K562 (cell line): ENCODE measurements around the gene LDB2. TPM values are rescaled to one million over a fixed set of nuclear protein-coding genes. Genes with fewer than 3 reads are reported as not detected.

Experiments used
- ATAC-seq: fragments of 200-7000 bp; cut with Tn5 transposase; 3 replicates; pipeline ENCODE4 v1.9.1; 2020; ENCODE audit warnings: moderate library complexity
- BruUV-seq: library from RNA; stranded (reverse); fragments of 400-500 nt; replicated peaks from 2 replicates; lab custom pipeline; 2021; lab: Mats Ljungman, UMichigan
- CTCF ChIA-PET: fragments of 300-600 bp; formaldehyde crosslinking; extraction: SDS; loops from one replicate; lab custom pipeline; 2021; ENCODE audit warnings: low intra/inter-chr PET ratio; lab: Yijun Ruan, JAX
- POLR2A ChIA-PET: fragments of 300-600, 350-650 bp; sonication (Branson Sonifier 250); formaldehyde crosslinking; extraction: SDS; loops from one replicate; lab custom pipeline; 2021; ENCODE audit warnings: antibody characterized with exemption, inconsistent platforms; lab: Yijun Ruan, JAX
- DNase-seq, 4 experiments: peaks; one replicate each; pipeline versions ENCODE4 v3.0.0 to v3.0.0-alpha.2; 2011 to 2018; ENCODE audit warnings: low spot score in 3 of 4, mixed read lengths in 3 of 4; ENCODE audit errors: extremely low read depth in 1 of 4
- FAIRE-seq: peaks from 2 replicates; lab custom pipeline; 2011; peaks lifted over from hg19 to GRCh38; lab: Jason Lieb, UNC
- H2AFZ ChIP-seq: 2 replicates; pipeline ENCODE4 v1.6.0; 2011; ENCODE audit warnings: low read depth, low read length, control low read depth, inconsistent platforms
- H3K27ac ChIP-seq: fragments of 200-600 bp; 3 replicates; pipeline ENCODE4 v1.8.0; 2011; ENCODE audit warnings: low read depth, mild to moderate bottlenecking, control low read depth, inconsistent platforms, low read length, moderate library complexity, mixed read lengths; ENCODE audit errors: extremely low read depth
- H3K27me3 ChIP-seq, 2 experiments: fragments of 300-600 bp in 1 of 2; 2 replicates in 1 of 2; 3 replicates in 1 of 2; pipeline versions ENCODE4 v1.6.0 to v1.8.0; 2011; ENCODE audit warnings: inconsistent platforms in 2 of 2, low read length in 2 of 2, mild to moderate bottlenecking in 1 of 2, mixed read lengths in 1 of 2, moderate library complexity in 1 of 2; ENCODE audit not compliant: control insufficient read depth in 2 of 2, insufficient read depth in 2 of 2
- H3K36me3 ChIP-seq: fragments of 300-600 bp; 3 replicates; pipeline ENCODE4 v1.8.0; 2011; ENCODE audit warnings: mild to moderate bottlenecking, low read length, inconsistent platforms; ENCODE audit not compliant: control insufficient read depth, insufficient read depth
- H3K4me1 ChIP-seq, 2 experiments: fragments of 200-600 bp in 1 of 2; replicated peaks in 1 of 2; 2 replicates in 1 of 2; 3 replicates in 1 of 2; pipeline versions ENCODE4 v1.5.1 to v1.8.0; 2011; ENCODE audit warnings: inconsistent platforms in 2 of 2, low read length in 2 of 2, mild to moderate bottlenecking in 1 of 2, mixed read lengths in 1 of 2, moderate library complexity in 1 of 2; ENCODE audit not compliant: control insufficient read depth in 2 of 2, insufficient read depth in 2 of 2
- H3K4me2 ChIP-seq: 2 replicates; pipeline ENCODE4 v1.6.1; 2011; ENCODE audit warnings: low read length, control low read depth, inconsistent platforms, mixed read lengths; ENCODE audit not compliant: insufficient read depth
- H3K4me3 ChIP-seq: fragments of 200-600 bp; sonication (generic), shearing (Covaris generic); 2 replicates; pipeline ENCODE4 v1.5.1; 2016; ENCODE audit warnings: control low read depth, inconsistent platforms
- H3K79me2 ChIP-seq: fragments of 200-600 bp; 3 replicates; pipeline ENCODE4 v1.8.0; 2011; ENCODE audit warnings: low read length, inconsistent platforms; ENCODE audit not compliant: control insufficient read depth, insufficient read depth
- H3K9ac ChIP-seq, 2 experiments: 2 replicates each; pipeline versions ENCODE4 v1.6.0 to v1.6.1; 2011; ENCODE audit warnings: low read depth in 2 of 2, low read length in 2 of 2, control low read depth in 1 of 2, inconsistent platforms in 1 of 2, mild to moderate bottlenecking in 1 of 2, mixed read lengths in 1 of 2; ENCODE audit not compliant: insufficient read depth in 1 of 2
- H3K9me1 ChIP-seq: one replicate; pipeline ENCODE4 v1.6.0; 2011; ENCODE audit warnings: inconsistent platforms, mild to moderate bottlenecking, low read length, moderate library complexity; ENCODE audit not compliant: control insufficient read depth, insufficient read depth
- H3K9me3 ChIP-seq: replicated peaks from 2 replicates; pipeline ENCODE4 v1.5.1; 2011; ENCODE audit warnings: low read depth, low read length, inconsistent platforms; ENCODE audit not compliant: control insufficient read depth, insufficient read depth
- H4K20me1 ChIP-seq: replicated peaks from 2 replicates; pipeline ENCODE4 v1.6.1; 2011; ENCODE audit warnings: low read length, inconsistent platforms, mixed read lengths; ENCODE audit not compliant: control insufficient read depth, insufficient read depth
- BRF2 ChIP-seq: IDR thresholded peaks from 3 replicates; pipeline ENCODE4 v1.6.1; 2011; ENCODE audit warnings: borderline replicate concordance, mild to moderate bottlenecking; ENCODE audit not compliant: insufficient read length, insufficient read depth
- CGGBP1 ChIP-seq: fragments of 250-450 bp; sonication (Bioruptor Pico); IDR thresholded peaks from 2 replicates; pipeline ENCODE4 v1.9.0; 2021; ENCODE audit warnings: mild to moderate bottlenecking
- CHD1 ChIP-seq: fragments of 200-600 bp; sonication (generic); IDR thresholded peaks from one replicate; pipeline ENCODE4 v1.6.1; 2012; ENCODE audit warnings: mild to moderate bottlenecking, moderate library complexity, low read length, inconsistent platforms
- FOSL1 ChIP-seq: fragments of 200-800 bp; sonication (Bioruptor generic); conservative IDR thresholded peaks from 2 replicates; pipeline ENCODE4 v1.6.1; 2016; ENCODE audit warnings: missing genetic modification characterization, missing compliant biosample characterization
- FOXK1 ChIP-seq: sonication (generic); formaldehyde crosslinking; IDR thresholded peaks from 2 replicates; pipeline ENCODE4 v1.8.0; 2022; ENCODE audit warnings: missing genetic modification reagents, mild to moderate bottlenecking, borderline replicate concordance
- FOXK2 ChIP-seq, 2 experiments: fragments of 450-650 bp; IDR thresholded peaks in 1 of 2; conservative IDR thresholded peaks in 1 of 2; 2 replicates each; pipeline ENCODE4 v1.6.1; 2016; ENCODE audit warnings: low read depth in 2 of 2, mild to moderate bottlenecking in 1 of 2
- KDM4B ChIP-seq, 2 experiments: fragments of 450-650 bp in 1 of 2; sonication (generic) in 1 of 2; IDR thresholded peaks; 2 replicates each; pipeline ENCODE4 v1.6.1; 2016 to 2017; ENCODE audit warnings: borderline replicate concordance in 2 of 2, antibody characterized with exemption in 1 of 2, low read depth in 1 of 2, mild to moderate bottlenecking in 1 of 2
- KHSRP ChIP-seq: fragments of 450-650 bp; IDR thresholded peaks from 2 replicates; pipeline ENCODE4 v1.6.1; 2017
- MXD1 ChIP-seq: fragments of 250-450 bp; sonication (Bioruptor Pico); IDR thresholded peaks from 2 replicates; pipeline ENCODE4 v1.8.0; 2021; ENCODE audit warnings: borderline replicate concordance, mild to moderate bottlenecking, moderate library complexity; ENCODE audit not compliant: poor library complexity, severe bottlenecking
- NCOA6 ChIP-seq: fragments of 450-650 bp; IDR thresholded peaks from 2 replicates; pipeline ENCODE4 v1.6.1; 2017; ENCODE audit warnings: mild to moderate bottlenecking
- POLR2AphosphoS5 ChIP-seq: IDR thresholded peaks from 2 replicates; pipeline ENCODE4 v1.6.1; 2011; ENCODE audit warnings: mild to moderate bottlenecking, low read depth, low read length, moderate library complexity; ENCODE audit not compliant: control insufficient read depth, insufficient read depth
- ZNF124 ChIP-seq: sonication (generic); formaldehyde crosslinking; IDR thresholded peaks from 2 replicates; pipeline ENCODE4 v1.8.1; 2022; ENCODE audit warnings: missing genetic modification reagents
- ZNF174 ChIP-seq: fragments of 250-450 bp; sonication (Bioruptor Pico); IDR thresholded peaks from 2 replicates; pipeline ENCODE4 v1.4.0; 2020; ENCODE audit warnings: mild to moderate bottlenecking
- ZNF41 ChIP-seq: fragments of 250-450 bp; sonication (Bioruptor Pico); conservative IDR thresholded peaks from 2 replicates; pipeline ENCODE4 v1.4.0; 2020; ENCODE audit warnings: mild to moderate bottlenecking
- ZNF512 ChIP-seq: IDR thresholded peaks from 2 replicates; pipeline ENCODE4 v1.6.1; 2016; ENCODE audit warnings: missing genetic modification characterization, missing compliant biosample characterization
- WGBS: fragments of 100-300 bp; shearing (Covaris generic); methylation state at CpG from one replicate; pipeline ENCODE4 v1.1.6; 2016; ENCODE audit warnings: low coverage, mixed read lengths; ENCODE audit not compliant: insufficient coverage; ENCODE audit errors: missing lambda C conversion rate; 5-methylcytosine and 5-hydroxymethylcytosine counted together
- in situ Hi-C: fragments of 300-500 bp; cut with MboI; formaldehyde crosslinking; loops from 4 replicates; pipeline ENCODE4 v1.15.0; 2018; ENCODE audit warnings: inconsistent platforms, mixed read lengths
- intact Hi-C: fragments of 100-400 bp; cut with micrococcal nuclease; formaldehyde crosslinking; loops from 2 replicates; pipeline ENCODE4 v1.14.2; 2022
- polyA plus RNA-seq, 8 experiments: library from polyadenylated mRNA; depleted of rRNA in 4 of 8; stranded (reverse) in 5 of 8; unstranded in 3 of 8; fragments of >200 nt; fragmentation: Nextera tagmentation in 2 of 8; fragmentation: Illumina TruSeq in 1 of 8; extraction: Ambion mirVana in 2 of 8; extraction: Trizol in 1 of 8; gene quantifications; 2 replicates each; pipeline versions ENCODE4 v1.2.1 to v1.2.3, GENCODE V29; 2011 to 2014; ENCODE audit warnings: inconsistent platforms in 1 of 8, missing spikeins in 1 of 8
- total RNA-seq, 7 experiments: library from RNA; depleted of rRNA in 6 of 7; stranded (reverse); fragments of >200 nt in 6 of 7; fragmentation: Illumina TruSeq in 2 of 7; extraction: Trizol in 2 of 7; gene quantifications; 2 replicates each; pipeline versions ENCODE4 v1.2.1 to v1.2.3, GENCODE V29; 2011 to 2021; ENCODE audit warnings: low replicate concordance in 1 of 7

The LDB2 gene
- total and polyA plus RNA-seq, 9 of the 15 experiments (the other 6 are each of a cell fraction or from before 2014, with no cell fraction given), result 0.10 to 0.20 TPM; not detected in 7

GRCh38 chr4:16674082-16674481 lies 224.4 kb downstream of the LDB2 start:
- Histone ChIP-seq H3K9me3 (no peaks in the 10 kb centered on the region), H3K27ac (no peak overlapping the region), H3K79me2 (no peaks in the 10 kb centered on the region), H2AFZ (no peak overlapping the region), H3K9ac (no peak overlapping the region), H3K4me2 (no peak overlapping the region), H4K20me1 (no peaks in the 10 kb centered on the region), H3K36me3 (no peaks in the 10 kb centered on the region), H3K4me1 (no peaks in the 10 kb centered on the region), H3K27me3 (no peaks in the 10 kb centered on the region; a peak in 1 of 5 replicates), H3K4me3 (no peak overlapping the region), H3K9me1 (no peaks in the 10 kb centered on the region)
- intact Hi-C loops, result no loop called here
- no TSS peak for BruUV-seq
- FAIRE-seq (no peak), ATAC-seq (no peak), DNase-seq (no peak)
- WGBS, result under 1% methylated on average over 7 of the region's 7 CpGs
- ChIA-PET POLR2A (no interaction called here), CTCF (no interaction called here)
- in situ Hi-C loops, result no loop called here
- TF ChIP-seq ZNF124 (CRISPR knock-in tag) (no peak), CHD1 (no peak), KHSRP (no peak), FOXK2 (conservative IDR thresholded peaks at IDR 0.05 in 1 of 2, IDR thresholded peaks at IDR 0.05 in 1 of 2; ENCODE audit: low read depth in 2 of 2) (no peak), ZNF174 (CRISPR knock-in tag) (no peak), BRF2 (no peak), FOXK1 (CRISPR knock-in tag) (no peak), MXD1 (CRISPR knock-in tag) (no peak), ZNF41 (CRISPR knock-in tag) (no peak), NCOA6 (no peak), CGGBP1 (CRISPR knock-in tag) (no peak), FOSL1 (tag) (no peak), ZNF512 (tag) (no peak), KDM4B (IDR thresholded peaks at IDR 0.05; ENCODE audit: borderline replicate concordance in 2 of 2, low read depth in 1 of 2) (no peak), POLR2AphosphoS5 (no peak)
